SK-N-SH treated with all-trans-retinoic acid at 6 μM for 48 hours (cell line): ENCODE data around the gene YLPM1.

Experiments
- ATAC-seq: fragments of 200-7000 bp; cut with Tn5 transposase; 3 replicates; pipeline ENCODE4 v1.9.1; 2020; ENCODE audit warnings: mild to moderate bottlenecking, moderate library complexity
- ARNTL ChIP-seq: fragments of 450-650 bp; formaldehyde crosslinking; IDR thresholded peaks from 2 replicates; pipeline ENCODE4 v1.5.0; 2020; ENCODE audit warnings: low read depth, mild to moderate bottlenecking, moderate library complexity, borderline replicate concordance
- BACH2 ChIP-seq: fragments of 250-450 bp; sonication (Bioruptor Pico); IDR thresholded peaks from 2 replicates; pipeline ENCODE4 v1.9.0; 2021; ENCODE audit warnings: mild to moderate bottlenecking, borderline replicate concordance
- CSDC2 ChIP-seq: fragments of 250-450 bp; sonication (Bioruptor Pico); IDR thresholded peaks from 2 replicates; pipeline ENCODE4 v1.5.0; 2020; ENCODE audit warnings: mild to moderate bottlenecking, moderate library complexity
- ISL1 ChIP-seq: fragments of 250-450 bp; sonication (Bioruptor Pico); IDR thresholded peaks from 2 replicates; pipeline ENCODE4 v2.1.2; 2022; ENCODE audit warnings: mild to moderate bottlenecking, moderate library complexity
- OSR1 ChIP-seq: fragments of 250-450 bp; sonication (Bioruptor Pico); IDR thresholded peaks from 2 replicates; pipeline ENCODE4 v1.8.0; 2022; ENCODE audit warnings: moderate library complexity, mild to moderate bottlenecking, inconsistent platforms
- PATZ1 ChIP-seq: fragments of 250-450 bp; sonication (Bioruptor Pico); IDR thresholded peaks from 2 replicates; pipeline ENCODE4 v1.8.0; 2020; ENCODE audit warnings: mild to moderate bottlenecking, moderate library complexity, borderline replicate concordance
- POU6F1 ChIP-seq: fragments of 250-450 bp; sonication (Bioruptor Pico); IDR thresholded peaks from 2 replicates; pipeline ENCODE4 v1.8.0; 2021; ENCODE audit warnings: low read depth, mild to moderate bottlenecking, moderate library complexity, borderline replicate concordance
- PPARA ChIP-seq: fragments of 250-450 bp; sonication (Bioruptor Pico); IDR thresholded peaks from 2 replicates; pipeline ENCODE4 v1.5.0; 2020; ENCODE audit warnings: mild to moderate bottlenecking, borderline replicate concordance
- RARB ChIP-seq: fragments of 250-450 bp; sonication (Bioruptor Pico); IDR thresholded peaks from 2 replicates; pipeline ENCODE4 v1.8.0; 2021; ENCODE audit warnings: mild to moderate bottlenecking, moderate library complexity
- SNAI2 ChIP-seq: fragments of 250-450 bp; sonication (Bioruptor Pico); IDR thresholded peaks from 2 replicates; pipeline ENCODE4 v1.5.0; 2020; ENCODE audit warnings: mild to moderate bottlenecking, moderate library complexity
- TCF4 ChIP-seq: fragments of 250-450 bp; sonication (Bioruptor Pico); IDR thresholded peaks from 2 replicates; pipeline ENCODE4 v1.8.0; 2021; ENCODE audit warnings: mild to moderate bottlenecking, moderate library complexity, borderline replicate concordance
- TOX ChIP-seq: fragments of 250-450 bp; sonication (Bioruptor Pico); IDR thresholded peaks from 2 replicates; pipeline ENCODE4 v1.8.0; 2021; ENCODE audit warnings: mild to moderate bottlenecking, moderate library complexity, borderline replicate concordance
- ZC3H10 ChIP-seq: fragments of 250-450 bp; sonication (Bioruptor Pico); IDR thresholded peaks from 2 replicates; pipeline ENCODE4 v1.5.1; 2021; ENCODE audit warnings: mild to moderate bottlenecking, moderate library complexity
- ZFP3 ChIP-seq: fragments of 250-450 bp; sonication (Bioruptor Pico); IDR thresholded peaks from 2 replicates; pipeline ENCODE4 v1.5.0; 2020; ENCODE audit warnings: mild to moderate bottlenecking, moderate library complexity
- ZFP30 ChIP-seq: fragments of 450-650 bp; formaldehyde crosslinking; IDR thresholded peaks from 2 replicates; pipeline ENCODE4 v1.5.0; 2022; ENCODE audit warnings: mild to moderate bottlenecking, moderate library complexity
- ZNF565 ChIP-seq: fragments of 450-650 bp; formaldehyde crosslinking; conservative IDR thresholded peaks from 2 replicates; pipeline ENCODE4 v1.5.0; 2020; ENCODE audit warnings: low read depth, mild to moderate bottlenecking, moderate library complexity
- ZNF70 ChIP-seq: fragments of 450-650 bp; formaldehyde crosslinking; IDR thresholded peaks from 2 replicates; pipeline ENCODE4 v1.5.0; 2020; ENCODE audit warnings: mild to moderate bottlenecking, moderate library complexity
- ZNF8 ChIP-seq: fragments of 450-650 bp; formaldehyde crosslinking; IDR thresholded peaks from 2 replicates; pipeline ENCODE4 v1.5.0; 2020; ENCODE audit warnings: mild to moderate bottlenecking, moderate library complexity
- TF ChIP-seq, protein P1 (sequence below): fragments of 250-450 bp; sonication (Bioruptor Pico); IDR thresholded peaks from 2 replicates; pipeline ENCODE4 v1.5.1; 2021; ENCODE audit warnings: mild to moderate bottlenecking, moderate library complexity
- TF ChIP-seq, protein P2 (sequence below): fragments of 250-450 bp; sonication (Bioruptor Pico); IDR thresholded peaks from 2 replicates; pipeline ENCODE4 v1.5.0; 2020; ENCODE audit warnings: mild to moderate bottlenecking, moderate library complexity
- TF ChIP-seq, protein P3 (sequence below): fragments of 250-450 bp; sonication (Bioruptor Pico); IDR thresholded peaks from 2 replicates; pipeline ENCODE4 v1.5.1; 2020; ENCODE audit warnings: low read depth, mild to moderate bottlenecking, moderate library complexity

Gene YLPM1, protein sequence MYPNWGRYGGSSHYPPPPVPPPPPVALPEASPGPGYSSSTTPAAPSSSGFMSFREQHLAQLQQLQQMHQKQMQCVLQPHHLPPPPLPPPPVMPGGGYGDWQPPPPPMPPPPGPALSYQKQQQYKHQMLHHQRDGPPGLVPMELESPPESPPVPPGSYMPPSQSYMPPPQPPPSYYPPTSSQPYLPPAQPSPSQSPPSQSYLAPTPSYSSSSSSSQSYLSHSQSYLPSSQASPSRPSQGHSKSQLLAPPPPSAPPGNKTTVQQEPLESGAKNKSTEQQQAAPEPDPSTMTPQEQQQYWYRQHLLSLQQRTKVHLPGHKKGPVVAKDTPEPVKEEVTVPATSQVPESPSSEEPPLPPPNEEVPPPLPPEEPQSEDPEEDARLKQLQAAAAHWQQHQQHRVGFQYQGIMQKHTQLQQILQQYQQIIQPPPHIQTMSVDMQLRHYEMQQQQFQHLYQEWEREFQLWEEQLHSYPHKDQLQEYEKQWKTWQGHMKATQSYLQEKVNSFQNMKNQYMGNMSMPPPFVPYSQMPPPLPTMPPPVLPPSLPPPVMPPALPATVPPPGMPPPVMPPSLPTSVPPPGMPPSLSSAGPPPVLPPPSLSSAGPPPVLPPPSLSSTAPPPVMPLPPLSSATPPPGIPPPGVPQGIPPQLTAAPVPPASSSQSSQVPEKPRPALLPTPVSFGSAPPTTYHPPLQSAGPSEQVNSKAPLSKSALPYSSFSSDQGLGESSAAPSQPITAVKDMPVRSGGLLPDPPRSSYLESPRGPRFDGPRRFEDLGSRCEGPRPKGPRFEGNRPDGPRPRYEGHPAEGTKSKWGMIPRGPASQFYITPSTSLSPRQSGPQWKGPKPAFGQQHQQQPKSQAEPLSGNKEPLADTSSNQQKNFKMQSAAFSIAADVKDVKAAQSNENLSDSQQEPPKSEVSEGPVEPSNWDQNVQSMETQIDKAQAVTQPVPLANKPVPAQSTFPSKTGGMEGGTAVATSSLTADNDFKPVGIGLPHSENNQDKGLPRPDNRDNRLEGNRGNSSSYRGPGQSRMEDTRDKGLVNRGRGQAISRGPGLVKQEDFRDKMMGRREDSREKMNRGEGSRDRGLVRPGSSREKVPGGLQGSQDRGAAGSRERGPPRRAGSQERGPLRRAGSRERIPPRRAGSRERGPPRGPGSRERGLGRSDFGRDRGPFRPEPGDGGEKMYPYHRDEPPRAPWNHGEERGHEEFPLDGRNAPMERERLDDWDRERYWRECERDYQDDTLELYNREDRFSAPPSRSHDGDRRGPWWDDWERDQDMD (N-terminal part only)

DNA sequence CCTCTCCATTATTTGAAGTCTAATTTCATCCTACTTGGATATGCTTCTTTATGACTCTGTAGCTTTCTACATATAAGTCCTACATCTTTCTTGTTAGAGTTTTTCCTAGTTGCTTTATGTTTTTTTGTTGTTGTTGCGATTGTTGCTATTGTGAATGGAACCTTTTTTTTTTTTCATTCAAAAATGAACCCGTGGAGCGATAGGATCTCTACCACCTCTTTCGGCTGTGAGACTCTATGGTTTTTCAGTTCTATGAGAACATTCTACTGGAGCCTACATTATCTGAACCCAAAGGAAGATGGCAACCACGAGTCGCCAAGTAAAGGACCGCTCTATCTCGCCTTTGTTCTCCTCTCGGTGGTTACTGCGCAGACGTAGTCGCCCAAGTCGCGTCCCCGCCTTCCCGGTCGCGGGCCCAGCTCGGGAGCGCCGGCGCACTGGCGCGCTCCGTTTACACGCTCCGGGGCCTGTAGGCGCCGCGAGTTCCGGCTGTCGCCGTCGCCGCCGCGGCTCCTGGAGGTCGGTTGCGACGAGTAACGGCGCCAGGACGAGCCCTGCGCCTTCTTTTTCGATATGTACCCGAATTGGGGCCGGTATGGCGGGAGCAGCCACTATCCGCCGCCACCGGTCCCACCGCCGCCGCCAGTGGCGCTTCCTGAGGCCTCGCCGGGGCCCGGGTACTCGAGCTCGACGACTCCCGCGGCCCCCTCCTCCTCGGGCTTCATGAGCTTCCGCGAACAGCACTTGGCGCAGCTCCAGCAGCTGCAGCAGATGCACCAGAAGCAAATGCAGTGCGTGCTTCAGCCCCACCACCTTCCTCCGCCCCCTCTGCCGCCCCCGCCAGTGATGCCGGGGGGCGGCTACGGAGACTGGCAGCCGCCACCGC lies at the start of gene YLPM1:
Gene YLPM1, plus strand, starts transcription at position 400 of the 886 bp plus-strand sequence. Its CDS starts 174 bp downstream, at position 574.
- TF ChIP-seq TOX (CRISPR knock-in tag) (no peak), ISL1 (CRISPR knock-in tag) (no peak), ZNF70 (CRISPR knock-in tag) (no peak), SNAI2 (CRISPR knock-in tag) (no peak), ARNTL (CRISPR knock-in tag) (no peak), PPARA (no peak), BACH2 (CRISPR knock-in tag) (no peak), RARB (no peak), PATZ1 (peak; percentile 50; the same call in 1 of the 2 replicates)
- ATAC-seq: peak; percentile 97

GRCh38 chr14:74713395-74713735 lies 49.8 kb upstream of the YLPM1 start:
- TF ChIP-seq ZNF70 (CRISPR knock-in tag) (no peak), ZFP3 (CRISPR knock-in tag) (no peak), ZNF565 (CRISPR knock-in tag) (no peak), PATZ1 (no peak), TOX (CRISPR knock-in tag) (no peak), OSR1 (CRISPR knock-in tag) (no peak), CSDC2 (CRISPR knock-in tag) (no peak), ZNF8 (CRISPR knock-in tag) (no peak), BACH2 (CRISPR knock-in tag) (no peak), ZFP30 (CRISPR knock-in tag) (no peak), POU6F1 (CRISPR knock-in tag) (no peak), PPARA (no peak), ISL1 (CRISPR knock-in tag) (no peak), TCF4 (CRISPR knock-in tag) (no peak), ZC3H10 (CRISPR knock-in tag) (no peak)
- TF ChIP-seq, protein P1, sequence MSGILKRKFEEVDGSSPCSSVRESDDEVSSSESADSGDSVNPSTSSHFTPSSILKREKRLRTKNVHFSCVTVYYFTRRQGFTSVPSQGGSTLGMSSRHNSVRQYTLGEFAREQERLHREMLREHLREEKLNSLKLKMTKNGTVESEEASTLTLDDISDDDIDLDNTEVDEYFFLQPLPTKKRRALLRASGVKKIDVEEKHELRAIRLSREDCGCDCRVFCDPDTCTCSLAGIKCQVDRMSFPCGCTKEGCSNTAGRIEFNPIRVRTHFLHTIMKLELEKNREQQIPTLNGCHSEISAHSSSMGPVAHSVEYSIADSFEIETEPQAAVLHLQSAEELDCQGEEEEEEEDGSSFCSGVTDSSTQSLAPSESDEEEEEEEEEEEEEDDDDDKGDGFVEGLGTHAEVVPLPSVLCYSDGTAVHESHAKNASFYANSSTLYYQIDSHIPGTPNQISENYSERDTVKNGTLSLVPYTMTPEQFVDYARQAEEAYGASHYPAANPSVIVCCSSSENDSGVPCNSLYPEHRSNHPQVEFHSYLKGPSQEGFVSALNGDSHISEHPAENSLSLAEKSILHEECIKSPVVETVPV (CRISPR knock-in tag): no peak
- TF ChIP-seq, protein P2, sequence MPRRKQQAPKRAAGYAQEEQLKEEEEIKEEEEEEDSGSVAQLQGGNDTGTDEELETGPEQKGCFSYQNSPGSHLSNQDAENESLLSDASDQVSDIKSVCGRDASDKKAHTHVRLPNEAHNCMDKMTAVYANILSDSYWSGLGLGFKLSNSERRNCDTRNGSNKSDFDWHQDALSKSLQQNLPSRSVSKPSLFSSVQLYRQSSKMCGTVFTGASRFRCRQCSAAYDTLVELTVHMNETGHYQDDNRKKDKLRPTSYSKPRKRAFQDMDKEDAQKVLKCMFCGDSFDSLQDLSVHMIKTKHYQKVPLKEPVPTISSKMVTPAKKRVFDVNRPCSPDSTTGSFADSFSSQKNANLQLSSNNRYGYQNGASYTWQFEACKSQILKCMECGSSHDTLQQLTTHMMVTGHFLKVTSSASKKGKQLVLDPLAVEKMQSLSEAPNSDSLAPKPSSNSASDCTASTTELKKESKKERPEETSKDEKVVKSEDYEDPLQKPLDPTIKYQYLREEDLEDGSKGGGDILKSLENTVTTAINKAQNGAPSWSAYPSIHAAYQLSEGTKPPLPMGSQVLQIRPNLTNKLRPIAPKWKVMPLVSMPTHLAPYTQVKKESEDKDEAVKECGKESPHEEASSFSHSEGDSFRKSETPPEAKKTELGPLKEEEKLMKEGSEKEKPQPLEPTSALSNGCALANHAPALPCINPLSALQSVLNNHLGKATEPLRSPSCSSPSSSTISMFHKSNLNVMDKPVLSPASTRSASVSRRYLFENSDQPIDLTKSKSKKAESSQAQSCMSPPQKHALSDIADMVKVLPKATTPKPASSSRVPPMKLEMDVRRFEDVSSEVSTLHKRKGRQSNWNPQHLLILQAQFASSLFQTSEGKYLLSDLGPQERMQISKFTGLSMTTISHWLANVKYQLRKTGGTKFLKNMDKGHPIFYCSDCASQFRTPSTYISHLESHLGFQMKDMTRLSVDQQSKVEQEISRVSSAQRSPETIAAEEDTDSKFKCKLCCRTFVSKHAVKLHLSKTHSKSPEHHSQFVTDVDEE (CRISPR knock-in tag): no peak
- TF ChIP-seq, protein P3, sequence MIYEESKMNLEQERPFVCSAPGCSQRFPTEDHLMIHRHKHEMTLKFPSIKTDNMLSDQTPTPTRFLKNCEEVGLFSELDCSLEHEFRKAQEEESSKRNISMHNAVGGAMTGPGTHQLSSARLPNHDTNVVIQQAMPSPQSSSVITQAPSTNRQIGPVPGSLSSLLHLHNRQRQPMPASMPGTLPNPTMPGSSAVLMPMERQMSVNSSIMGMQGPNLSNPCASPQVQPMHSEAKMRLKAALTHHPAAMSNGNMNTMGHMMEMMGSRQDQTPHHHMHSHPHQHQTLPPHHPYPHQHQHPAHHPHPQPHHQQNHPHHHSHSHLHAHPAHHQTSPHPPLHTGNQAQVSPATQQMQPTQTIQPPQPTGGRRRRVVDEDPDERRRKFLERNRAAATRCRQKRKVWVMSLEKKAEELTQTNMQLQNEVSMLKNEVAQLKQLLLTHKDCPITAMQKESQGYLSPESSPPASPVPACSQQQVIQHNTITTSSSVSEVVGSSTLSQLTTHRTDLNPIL (CRISPR knock-in tag): no peak
- ATAC-seq: peak; percentile 7; the same call in 2 of the 3 replicates
